Caco-2 (cell line): ENCODE data around the gene NFIC. TPM values are rescaled to one million over a fixed set of nuclear protein-coding genes. Genes with fewer than 3 reads are reported as not detected.
"Not testable (repeated sequence)": the region's sequence is repeated elsewhere in the genome, so short reads cannot be mapped to it uniquely, and the experiment has no call there.

Experiments
- BruUV-seq: library from RNA; stranded (reverse); fragments of 400-500 nt; replicated peaks from 2 replicates; lab custom pipeline; 2021; lab: Mats Ljungman, UMichigan
- CTCF ChIA-PET: fragments of 300-600 bp; sonication (Branson Sonifier 250); formaldehyde crosslinking; loops from one replicate; lab custom pipeline; 2022; ENCODE audit warnings: antibody characterized with exemption; lab: Charles Lee
- POLR2A ChIA-PET: fragments of 300-600 bp; sonication (Branson Sonifier 250); formaldehyde crosslinking; loops from one replicate; lab custom pipeline; 2022; ENCODE audit warnings: antibody characterized with exemption; lab: Charles Lee
- DNase-seq, 2 experiments: peaks; one replicate each; pipeline versions ENCODE4 v3.0.0 to v3.0.0-alpha.2; 2020 to 2022
- H3K27me3 ChIP-seq: replicated peaks from 2 replicates; pipeline ENCODE4 v1.6.0; 2011; ENCODE audit warnings: low read length; ENCODE audit not compliant: control insufficient read depth, insufficient read depth
- H3K36me3 ChIP-seq: 2 replicates; pipeline ENCODE4 v1.5.1; 2011; ENCODE audit warnings: low read length; ENCODE audit not compliant: control insufficient read depth, insufficient read depth
- H3K4me1 ChIP-seq: fragments of 250-450 bp; sonication (Bioruptor Pico); 2 replicates; pipeline ENCODE4 v1.5.1; 2020; ENCODE audit warnings: mild to moderate bottlenecking
- H3K4me3 ChIP-seq: 2 replicates; pipeline ENCODE4 v1.5.1; 2011; ENCODE audit warnings: low read depth, mild to moderate bottlenecking, control low read depth, low read length
- H3K9me3 ChIP-seq: fragments of 250-450 bp; sonication (Bioruptor Pico); 2 replicates; pipeline ENCODE4 v1.5.1; 2020; ENCODE audit warnings: mild to moderate bottlenecking, moderate library complexity
- H3K27ac Mint-ChIP-seq: one replicate; pipeline ENCODE4 v1.8.0; 2022; ENCODE audit warnings: mixed read lengths; ENCODE audit not compliant: unreplicated experiment
- H3K27me3 Mint-ChIP-seq: one replicate; pipeline ENCODE4 v1.8.0; 2022; ENCODE audit warnings: mixed read lengths; ENCODE audit not compliant: insufficient read depth, unreplicated experiment
- H3K36me3 Mint-ChIP-seq: one replicate; pipeline ENCODE4 v1.8.0; 2022; ENCODE audit warnings: mild to moderate bottlenecking, mixed read lengths; ENCODE audit not compliant: insufficient read depth, unreplicated experiment
- H3K4me1 Mint-ChIP-seq: one replicate; pipeline ENCODE4 v1.8.0; 2022; ENCODE audit warnings: low read depth, mixed read lengths; ENCODE audit not compliant: unreplicated experiment
- H3K4me3 Mint-ChIP-seq: one replicate; pipeline ENCODE4 v1.8.0; 2022; ENCODE audit warnings: mild to moderate bottlenecking, moderate library complexity, mixed read lengths; ENCODE audit not compliant: unreplicated experiment
- H3K9me3 Mint-ChIP-seq: one replicate; pipeline ENCODE4 v1.8.0; 2022; ENCODE audit warnings: mixed read lengths; ENCODE audit not compliant: unreplicated experiment
- CTCF ChIP-seq, 2 experiments: fragments of 200-600 bp in 1 of 2; IDR thresholded peaks; 1 replicate in 1 of 2; 2 replicates in 1 of 2; pipeline versions ENCODE4 v1.5.1 to v1.8.0; 2011 to 2022; ENCODE audit warnings: antibody characterized with exemption in 1 of 2, control low read depth in 1 of 2, inconsistent platforms in 1 of 2, low read depth in 1 of 2, low read length in 1 of 2, mild to moderate bottlenecking in 1 of 2, moderate library complexity in 1 of 2; ENCODE audit not compliant: insufficient read depth in 1 of 2, severe bottlenecking in 1 of 2, unreplicated experiment in 1 of 2
- intact Hi-C: fragments of 100-400 bp; cut with micrococcal nuclease; formaldehyde crosslinking; loops from one replicate; pipeline ENCODE4 v1.10.0; 2022; ENCODE audit not compliant: unreplicated experiment
- total RNA-seq: library from RNA; stranded (reverse); gene quantifications from 2 replicates; pipeline ENCODE4 v1.2.3, GENCODE V29; 2022

NFIC gene
- total RNA-seq, 1 experiment from 2014 or later = 5.1 TPM

GRCh38 chr19:3423183-3423829 lies 56.9 kb downstream of the NFIC start:
- no peak overlapping the region for H3K27ac Mint-ChIP-seq
- Histone ChIP-seq H3K9me3 (no peaks in the 10 kb centered on the region), H3K36me3 (no peaks in the 10 kb centered on the region), H3K27me3 (no peaks in the 10 kb centered on the region), H3K4me3 (no peak overlapping the region), H3K4me1 (no peaks in the 10 kb centered on the region)
- H3K27me3 Mint-ChIP-seq = no peaks in the 10 kb centered on the region
- CTCF ChIA-PET = no interaction called here
- H3K9me3 Mint-ChIP-seq = no peaks in the 10 kb centered on the region
- no peak for TF ChIP-seq CTCF (IDR thresholded peaks at IDR 0.05; ENCODE audit: insufficient read depth in 1 of 2, low read depth in 1 of 2, low read length in 1 of 2, severe bottlenecking in 1 of 2, unreplicated experiment in 1 of 2)
- BruUV-seq = no TSS peak
- POLR2A ChIA-PET = no interaction called here
- no peak for DNase-seq
- no peaks in the 10 kb centered on the region for H3K4me1 Mint-ChIP-seq
- intact Hi-C loops = no loop called here
- H3K4me3 Mint-ChIP-seq = no peak overlapping the region
- no peaks in the 10 kb centered on the region for H3K36me3 Mint-ChIP-seq

GRCh38 chr19:3426433-3426832 lies 60.0 kb downstream of the NFIC start:
- intact Hi-C loops = no loop called here
- Mint-ChIP-seq H3K27me3 (no peaks in the 10 kb centered on the region), H3K27ac (no peak overlapping the region), H3K36me3 (no peaks in the 10 kb centered on the region), H3K9me3 (no peaks in the 10 kb centered on the region), H3K4me1 (no peaks in the 10 kb centered on the region), H3K4me3 (no peak overlapping the region)
- POLR2A ChIA-PET = no interaction called here
- BruUV-seq = no TSS peak
- Histone ChIP-seq H3K4me3 (no peak overlapping the region), H3K36me3 (no peaks in the 10 kb centered on the region), H3K9me3 (no peaks in the 10 kb centered on the region), H3K27me3 (no peaks in the 10 kb centered on the region), H3K4me1 (no peaks in the 10 kb centered on the region)
- no peak for TF ChIP-seq CTCF (IDR thresholded peaks at IDR 0.05; ENCODE audit: insufficient read depth in 1 of 2, low read depth in 1 of 2, low read length in 1 of 2, severe bottlenecking in 1 of 2, unreplicated experiment in 1 of 2)
- no peak for DNase-seq
- CTCF ChIA-PET = no interaction called here

GRCh38 chr19:3430366-3430680 lies 63.9 kb downstream of the NFIC start:
- H3K4me1 Mint-ChIP-seq, DNase-seq, H3K4me1 ChIP-seq, H3K27me3 Mint-ChIP-seq, H3K36me3 ChIP-seq, H3K9me3 ChIP-seq, POLR2A ChIA-PET, intact Hi-C loops, H3K36me3 Mint-ChIP-seq, BruUV-seq, H3K4me3 ChIP-seq, H3K27ac Mint-ChIP-seq, H3K9me3 Mint-ChIP-seq, H3K4me3 Mint-ChIP-seq, H3K27me3 ChIP-seq: not testable (repeated sequence)
- CTCF ChIA-PET = interaction anchor here (0.8 to 1.8 kb wide), 4 partner anchors 42 to 104 kb away, joined by 3 to 12 read pairs (median 4); no protein-coding TSS in a partner anchor
